NCI-H345 treated with DMSO at 0.1 percent for 48 hours (cell line): ENCODE results near the gene CLDN22.

Experiments
- DNase-seq: peaks from one replicate; lab custom pipeline; 2025; ENCODE audit not compliant: unreplicated experiment; lab: John Stamatoyannopoulos, UW

The CLDN22 gene

GRCh38 chr4:183285886-183286285, 34.2 kb downstream of the CLDN22 start:
- DNase-seq: no peak

- no peak for DNase-seq
Measured at GRCh38 chr4:183284965-183285364, 35.1 kb downstream of the CLDN22 start.

GRCh38 chr4:183284258-183284785, 35.8 kb downstream of the CLDN22 start:
- DNase-seq: peak; percentile 19

- no peak for DNase-seq
Measured at GRCh38 chr4:183276106-183276505, 44.0 kb downstream of the CLDN22 start.

GRCh38 chr4:183272384-183272783, 47.7 kb downstream of the CLDN22 start:
- DNase-seq: no peak

- DNase-seq: no peak
Measured at GRCh38 chr4:183268556-183268955, 51.5 kb downstream of the CLDN22 start.
